ENCODE data around the gene DYRK1A.
"Not testable (repeated sequence)": the region's sequence is repeated elsewhere in the genome, so short reads cannot be mapped to it uniquely, and the experiment has no call there.

The DYRK1A gene

DNA sequence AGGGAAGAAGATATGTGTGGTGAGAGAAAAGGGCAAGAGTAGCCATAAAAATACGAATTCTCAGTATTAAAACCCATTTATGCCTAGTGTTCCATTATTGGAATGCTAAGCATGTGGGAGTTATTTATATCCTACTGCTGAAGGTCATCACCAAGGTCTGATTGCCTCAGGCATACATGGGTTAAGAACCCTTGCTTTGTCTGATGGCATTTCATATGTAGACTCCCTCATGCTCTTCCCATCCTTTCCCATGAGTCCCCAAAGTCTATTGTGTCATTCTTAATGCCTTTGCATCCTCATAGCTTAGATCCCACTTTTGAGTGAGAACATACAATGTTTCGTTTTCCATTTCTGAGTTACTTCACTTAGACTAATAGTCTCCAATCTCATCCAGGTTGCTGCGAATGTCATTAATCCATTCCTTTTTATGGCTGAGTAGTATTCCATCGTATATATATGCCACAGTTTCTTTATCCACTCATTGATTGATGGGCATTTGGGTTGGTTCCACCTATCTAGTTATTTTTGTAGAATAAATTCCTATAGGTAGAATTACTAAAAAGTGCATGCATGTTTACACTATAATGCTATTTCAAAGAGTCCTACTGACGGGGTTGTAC lies 172.5 kb downstream of the DYRK1A start:
- peaks cover 5% of the 10 kb centered on the region for H3K36me3 Mint-ChIP-seq (ENCODE audit: insufficient read depth)
- ATAC-seq (replicated peaks; ENCODE audit: extremely low read depth, poor library complexity, severe bottlenecking) (no peak), DNase-seq (ENCODE audit: low spot score in 2 of 2) (no peak)
- no peak overlapping the region for H3K27ac Mint-ChIP-seq (ENCODE audit: low read depth)
- H3K27me3 Mint-ChIP-seq, result peaks cover 75% of the 10 kb centered on the region
- H3K9me3 Mint-ChIP-seq, result peaks cover 19% of the 10 kb centered on the region
- H3K4me1 Mint-ChIP-seq, result no peaks in the 10 kb centered on the region
- no peak overlapping the region for H3K4me3 Mint-ChIP-seq

DNA sequence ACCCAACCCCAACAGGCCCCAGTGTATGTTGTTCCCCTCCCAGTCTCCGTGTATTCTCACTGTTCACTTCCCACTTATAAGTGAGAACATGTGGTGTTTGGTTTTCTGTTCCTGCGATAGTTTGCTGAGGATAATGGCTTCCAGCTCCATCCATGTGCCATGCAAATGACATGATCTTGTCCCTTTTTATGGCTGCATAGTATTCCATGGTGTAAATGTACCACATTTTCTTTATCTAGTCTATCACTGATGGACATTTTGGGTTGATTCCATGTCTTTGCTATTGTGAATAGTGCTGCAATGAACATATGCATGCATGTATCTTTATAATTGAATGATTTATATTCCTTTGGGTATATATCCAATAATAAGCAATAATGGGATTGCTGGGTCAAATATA lies 174.6 kb downstream of the DYRK1A start:
- peaks cover 19% of the 10 kb centered on the region for H3K9me3 Mint-ChIP-seq
- not testable (repeated sequence) for ATAC-seq (replicated peaks; ENCODE audit: extremely low read depth, poor library complexity, severe bottlenecking); H3K36me3 Mint-ChIP-seq (ENCODE audit: insufficient read depth); H3K4me3 Mint-ChIP-seq; H3K27ac Mint-ChIP-seq (ENCODE audit: low read depth); DNase-seq (ENCODE audit: low spot score in 2 of 2); H3K4me1 Mint-ChIP-seq
- peaks cover 60% of the 10 kb centered on the region for H3K27me3 Mint-ChIP-seq

DNA sequence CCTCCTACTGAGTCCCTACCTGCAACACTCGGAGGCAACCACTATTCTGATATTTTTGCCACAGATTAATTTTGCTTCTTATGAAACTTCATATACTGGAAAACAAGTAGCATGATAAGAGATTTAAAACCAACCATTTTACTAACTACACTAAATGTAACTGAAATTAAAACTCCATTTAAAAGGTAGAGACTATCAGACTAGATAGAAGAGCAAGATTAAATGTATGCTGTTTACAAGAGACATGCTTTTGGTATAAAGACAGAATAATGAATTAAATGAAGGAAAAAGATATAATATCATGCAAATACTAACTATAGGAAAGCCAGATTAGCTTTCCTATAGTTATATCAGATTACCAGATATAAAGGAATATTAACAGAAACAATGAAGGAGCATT lies 175.9 kb downstream of the DYRK1A start:
- Mint-ChIP-seq H3K27ac (ENCODE audit: low read depth) (no peak overlapping the region), H3K27me3 (peaks cover 61% of the 10 kb centered on the region), H3K4me1 (peaks cover 8% of the 10 kb centered on the region), H3K9me3 (peaks cover 13% of the 10 kb centered on the region), H3K36me3 (ENCODE audit: insufficient read depth) (no peaks in the 10 kb centered on the region), H3K4me3 (no peak overlapping the region)
- ATAC-seq (replicated peaks; ENCODE audit: extremely low read depth, poor library complexity, severe bottlenecking), result no peak
- DNase-seq (ENCODE audit: low spot score in 2 of 2), result no peak

DNA sequence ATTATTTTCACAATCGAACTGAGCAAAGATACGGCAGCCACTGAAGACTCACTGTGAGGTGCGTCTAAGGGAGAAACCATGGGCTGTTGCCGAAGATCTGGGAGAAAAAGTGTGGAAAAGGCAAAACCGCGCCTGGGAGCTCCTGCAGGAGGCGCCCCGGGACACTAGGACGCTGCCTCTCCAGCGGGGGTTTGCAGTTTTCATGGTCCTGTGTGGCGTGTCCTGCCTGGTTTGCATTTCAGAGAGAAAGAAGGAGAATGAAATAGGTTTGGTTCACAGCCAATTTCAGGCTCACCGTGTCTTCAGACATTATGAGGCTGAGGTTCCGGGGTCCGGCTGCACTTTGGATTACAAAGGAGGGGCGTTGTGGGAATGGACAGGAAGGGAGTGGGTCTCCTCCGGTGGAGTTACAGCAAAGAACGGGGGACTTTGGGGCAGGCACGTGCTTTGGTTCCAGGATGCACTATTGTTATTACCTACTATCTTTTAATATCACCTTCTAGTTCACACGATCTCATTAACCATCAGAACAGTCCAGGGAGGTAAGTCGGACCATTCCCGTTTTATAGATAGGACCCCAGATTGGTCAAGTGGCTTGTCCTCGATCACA lies 179.8 kb downstream of the DYRK1A start:
- H3K27ac Mint-ChIP-seq (ENCODE audit: low read depth), result no peak overlapping the region

DNA sequence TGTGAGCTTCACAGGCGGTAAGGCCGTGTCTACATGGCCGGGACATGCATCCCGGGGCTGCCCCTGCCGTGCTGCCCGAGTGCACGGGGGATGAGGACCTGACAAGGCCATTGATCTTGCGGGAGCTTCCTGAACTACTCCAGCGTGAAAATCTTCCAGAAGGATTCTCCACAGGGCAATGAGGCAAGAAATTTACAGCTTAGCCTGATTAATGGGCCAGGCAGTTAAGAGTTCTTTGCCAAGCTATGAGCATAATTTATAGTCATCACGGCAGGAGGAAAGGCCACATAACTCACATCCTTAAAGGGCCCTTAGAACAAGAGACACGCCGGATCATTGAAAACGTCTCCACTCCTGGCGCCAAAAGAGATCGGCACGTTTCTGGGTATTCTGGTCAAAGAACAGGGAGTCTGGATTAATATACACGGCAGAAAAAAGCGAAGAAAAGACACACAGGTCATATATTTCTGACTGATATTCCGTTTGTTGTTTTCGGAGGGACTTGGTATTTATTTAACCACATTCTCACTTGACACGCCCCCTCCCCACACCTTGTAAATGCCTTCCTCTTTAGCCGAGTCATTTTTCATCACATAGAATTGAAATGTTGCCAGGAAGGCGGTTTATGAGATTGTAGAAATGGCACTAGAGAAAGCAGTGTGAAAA lies 180.5 kb downstream of the DYRK1A start:
- ATAC-seq (replicated peaks; ENCODE audit: extremely low read depth, poor library complexity, severe bottlenecking), result no peak
- Mint-ChIP-seq H3K27ac (ENCODE audit: low read depth) (no peak overlapping the region), H3K9me3 (peaks cover 7% of the 10 kb centered on the region), H3K4me1 (peaks cover 8% of the 10 kb centered on the region), H3K27me3 (peaks cover 35% of the 10 kb centered on the region), H3K36me3 (ENCODE audit: insufficient read depth) (no peaks in the 10 kb centered on the region), H3K4me3 (no peak overlapping the region)
- DNase-seq (ENCODE audit: low spot score in 2 of 2), result no peak

More for the DNA sequence above, 179.8 kb downstream of the DYRK1A start:
- Mint-ChIP-seq H3K36me3 (ENCODE audit: insufficient read depth) (no peaks in the 10 kb centered on the region), H3K4me3 (no peak overlapping the region), H3K4me1 (peaks cover 8% of the 10 kb centered on the region), H3K27me3 (peaks cover 40% of the 10 kb centered on the region), H3K9me3 (peaks cover 13% of the 10 kb centered on the region)
- DNase-seq (ENCODE audit: low spot score in 2 of 2) (no peak), ATAC-seq (replicated peaks; ENCODE audit: extremely low read depth, poor library complexity, severe bottlenecking) (no peak)

DNA sequence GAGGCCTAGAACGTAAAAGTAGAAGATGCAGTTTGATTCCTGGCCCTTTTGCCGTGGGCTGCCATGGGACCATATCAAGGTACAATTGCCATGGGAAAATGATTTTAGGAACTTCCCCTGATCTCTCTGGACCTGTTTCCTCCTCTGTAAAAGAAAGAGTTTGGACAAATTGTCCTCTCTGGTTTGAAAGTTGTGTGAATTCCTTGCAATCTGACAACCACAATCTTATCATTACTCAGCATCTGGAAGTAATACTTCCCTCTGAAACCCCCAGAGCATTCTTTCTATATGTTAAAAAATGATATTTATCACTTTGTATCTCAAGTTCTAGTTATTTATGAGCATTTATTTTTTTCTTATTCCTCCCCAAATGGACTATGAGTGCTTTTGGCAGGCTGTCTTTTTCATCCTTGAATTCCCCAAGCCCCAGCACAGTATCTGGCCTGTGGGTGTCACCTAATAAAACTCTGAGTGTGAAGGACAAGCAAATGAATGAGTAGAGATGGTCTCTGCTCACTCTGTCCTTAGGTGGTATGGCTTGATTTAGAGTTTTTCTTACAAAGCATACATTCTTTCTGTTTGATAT lies 181.1 kb downstream of the DYRK1A start:
- H3K27ac Mint-ChIP-seq (ENCODE audit: low read depth), result no peak overlapping the region
- DNase-seq (ENCODE audit: low spot score in 2 of 2) (no peak), ATAC-seq (replicated peaks; ENCODE audit: extremely low read depth, poor library complexity, severe bottlenecking) (no peak)
- H3K9me3 Mint-ChIP-seq, result peaks cover under 1% of the 10 kb centered on the region
- H3K27me3 Mint-ChIP-seq, result peaks cover 35% of the 10 kb centered on the region
- H3K36me3 Mint-ChIP-seq (ENCODE audit: insufficient read depth), result no peaks in the 10 kb centered on the region
- no peak overlapping the region for H3K4me3 Mint-ChIP-seq
- peaks cover 8% of the 10 kb centered on the region for H3K4me1 Mint-ChIP-seq

DNA sequence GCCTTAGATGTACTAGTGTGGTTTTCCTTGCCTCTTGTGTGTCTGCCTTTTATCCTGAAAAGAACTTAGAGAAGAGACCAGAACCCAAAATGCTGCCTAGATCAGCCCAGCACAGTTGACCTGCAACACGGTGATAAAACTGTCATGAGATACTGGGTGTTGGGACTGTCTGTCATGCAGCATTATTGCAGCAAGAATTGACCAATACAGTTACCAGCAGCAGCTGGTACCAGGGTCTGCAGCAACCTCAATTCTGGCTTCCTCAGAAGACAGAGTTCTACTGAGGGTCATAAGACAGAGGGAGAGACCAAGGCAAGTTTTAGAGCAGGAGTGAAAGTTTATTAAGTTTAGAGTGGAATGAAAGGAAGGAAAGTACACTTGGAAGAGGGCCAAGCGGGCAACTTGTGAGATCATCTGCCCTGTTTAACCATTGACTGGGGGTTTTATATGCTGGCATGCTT lies 182.0 kb downstream of the DYRK1A start:
- H3K4me1 Mint-ChIP-seq, result peaks cover 8% of the 10 kb centered on the region
- no peaks in the 10 kb centered on the region for H3K36me3 Mint-ChIP-seq (ENCODE audit: insufficient read depth)
- DNase-seq (ENCODE audit: low spot score in 2 of 2) (no peak), ATAC-seq (replicated peaks; ENCODE audit: extremely low read depth, poor library complexity, severe bottlenecking) (no peak)
- peaks cover 36% of the 10 kb centered on the region for H3K27me3 Mint-ChIP-seq
- no peaks in the 10 kb centered on the region for H3K9me3 Mint-ChIP-seq
- no peak overlapping the region for H3K27ac Mint-ChIP-seq (ENCODE audit: low read depth)
- no peak overlapping the region for H3K4me3 Mint-ChIP-seq

DNA sequence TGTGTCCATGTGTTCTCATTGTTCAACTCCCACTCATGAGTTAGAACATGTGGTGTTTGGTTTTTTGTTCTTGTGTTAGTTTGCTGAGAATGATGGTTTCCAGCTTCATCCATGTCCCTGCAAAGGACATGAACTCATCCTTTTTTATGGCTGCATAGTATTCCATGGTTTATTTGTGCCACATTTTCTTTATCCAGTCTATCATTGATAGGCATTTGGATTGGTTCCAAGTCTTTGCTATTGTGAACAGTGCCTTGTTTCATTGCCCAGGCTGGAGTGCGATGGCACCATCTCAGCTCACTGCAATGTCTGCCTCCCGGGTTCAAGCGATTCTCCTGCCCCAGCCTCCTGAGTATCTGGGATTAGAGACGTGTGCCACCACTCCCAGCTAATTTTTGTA lies 183.2 kb downstream of the DYRK1A start:
- H3K4me3 Mint-ChIP-seq; ATAC-seq (replicated peaks; ENCODE audit: extremely low read depth, poor library complexity, severe bottlenecking); H3K27ac Mint-ChIP-seq (ENCODE audit: low read depth); H3K36me3 Mint-ChIP-seq (ENCODE audit: insufficient read depth); H3K9me3 Mint-ChIP-seq; H3K4me1 Mint-ChIP-seq; DNase-seq (ENCODE audit: low spot score in 2 of 2): not testable (repeated sequence)
- peaks cover 42% of the 10 kb centered on the region for H3K27me3 Mint-ChIP-seq

DNA sequence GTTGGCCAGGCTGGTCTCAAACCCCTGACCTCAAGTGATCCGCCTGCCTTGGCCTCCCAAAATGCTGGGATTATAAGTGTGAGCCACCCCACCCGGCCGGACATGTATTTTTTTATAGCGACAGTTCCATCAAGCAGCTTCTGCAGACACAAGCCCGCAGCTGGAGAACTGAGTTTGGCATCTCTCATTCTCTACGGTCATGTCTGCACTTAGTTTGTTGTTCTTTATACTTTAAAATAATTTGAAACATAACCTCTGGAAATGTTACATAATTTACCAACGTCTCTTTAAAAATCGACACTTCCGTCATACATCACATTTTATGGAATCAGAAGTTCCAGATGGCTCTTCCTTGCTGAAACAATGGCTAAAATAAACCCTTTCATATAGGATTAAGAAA lies 183.6 kb downstream of the DYRK1A start:
- Mint-ChIP-seq H3K27ac (ENCODE audit: low read depth) (no peak overlapping the region), H3K9me3 (no peaks in the 10 kb centered on the region), H3K4me3 (no peak overlapping the region), H3K4me1 (peaks cover 8% of the 10 kb centered on the region), H3K36me3 (ENCODE audit: insufficient read depth) (no peaks in the 10 kb centered on the region), H3K27me3 (peaks cover 46% of the 10 kb centered on the region)
- DNase-seq (ENCODE audit: low spot score in 2 of 2), result no peak
- no peak for ATAC-seq (replicated peaks; ENCODE audit: extremely low read depth, poor library complexity, severe bottlenecking)

DNA sequence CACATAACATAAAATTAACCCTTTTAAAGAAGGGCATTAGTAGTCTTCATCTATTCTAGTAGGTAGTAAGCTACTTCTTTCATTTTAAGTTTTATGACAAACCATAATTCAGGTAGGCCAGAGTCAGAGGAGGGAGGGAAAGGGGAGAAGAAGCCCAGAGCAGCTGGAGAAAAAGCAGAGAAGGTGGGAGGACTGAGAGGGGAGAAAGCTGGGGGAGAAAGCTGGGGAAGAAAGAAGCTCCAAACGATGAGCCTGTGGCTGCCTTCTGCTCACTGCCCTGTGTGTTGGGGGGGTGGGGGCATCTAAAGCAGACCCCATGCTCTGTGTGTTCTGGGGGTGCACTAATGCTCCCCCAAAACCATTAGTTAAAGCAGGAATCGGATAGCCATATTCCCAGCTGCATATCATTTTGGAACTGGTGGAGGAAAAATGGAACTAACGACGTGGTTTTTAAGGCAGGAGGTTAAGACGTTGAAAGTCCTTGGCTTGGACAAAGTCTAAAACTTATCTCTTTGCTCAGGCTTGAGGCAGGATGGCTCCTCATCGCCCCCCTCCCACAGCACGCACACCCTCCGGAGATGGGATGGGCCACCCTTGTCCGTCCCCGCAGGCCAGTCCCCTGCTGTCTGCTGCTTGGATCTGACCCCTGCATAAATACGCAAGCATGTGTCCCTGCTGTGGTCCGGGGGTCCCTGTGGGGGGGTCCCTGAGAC lies 184.2 kb downstream of the DYRK1A start:
- Mint-ChIP-seq H3K9me3 (no peaks in the 10 kb centered on the region), H3K27me3 (peaks cover 51% of the 10 kb centered on the region), H3K4me3 (no peak overlapping the region), H3K27ac (ENCODE audit: low read depth) (no peak overlapping the region), H3K36me3 (ENCODE audit: insufficient read depth) (no peaks in the 10 kb centered on the region), H3K4me1 (peaks cover 8% of the 10 kb centered on the region)
- ATAC-seq (replicated peaks; ENCODE audit: extremely low read depth, poor library complexity, severe bottlenecking) (no peak), DNase-seq (ENCODE audit: low spot score in 2 of 2) (no peak)

DNA sequence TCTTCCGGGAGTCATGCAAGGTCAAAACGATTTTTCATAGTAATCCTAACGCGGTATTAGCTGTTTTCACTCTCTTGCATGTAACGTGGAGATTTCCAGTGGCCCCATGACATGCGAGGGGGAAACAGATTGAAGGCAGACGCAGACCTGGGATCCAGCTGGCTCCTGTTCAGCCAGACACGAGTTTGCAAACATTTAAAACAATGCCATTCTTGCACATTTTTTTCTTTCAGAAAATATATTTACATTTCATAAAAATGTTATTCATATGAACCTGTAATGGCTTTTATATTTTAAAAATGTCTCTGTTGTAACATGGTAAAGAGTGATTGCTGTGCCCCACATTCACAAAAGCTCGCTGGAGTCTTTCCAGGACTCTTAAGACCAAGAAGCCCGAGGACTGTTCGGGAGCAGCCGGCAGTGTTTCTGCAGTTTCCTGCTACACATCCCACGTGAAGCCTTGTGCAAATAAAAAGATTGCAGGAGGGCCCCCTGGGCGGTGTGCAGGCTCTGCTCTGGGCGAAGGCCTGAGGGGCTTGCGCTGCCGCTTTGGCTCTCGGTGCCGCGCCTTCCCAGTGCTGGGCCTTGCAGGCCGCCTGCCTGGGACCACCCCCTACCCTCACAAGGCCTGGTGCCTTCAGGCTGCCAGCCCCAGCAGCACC lies 184.9 kb downstream of the DYRK1A start:
- H3K27ac Mint-ChIP-seq (ENCODE audit: low read depth), result no peak overlapping the region
- no peak for ATAC-seq (replicated peaks; ENCODE audit: extremely low read depth, poor library complexity, severe bottlenecking)
- DNase-seq (ENCODE audit: low spot score in 2 of 2), result no peak
- peaks cover 8% of the 10 kb centered on the region for H3K4me1 Mint-ChIP-seq
- no peaks in the 10 kb centered on the region for H3K36me3 Mint-ChIP-seq (ENCODE audit: insufficient read depth)
- no peaks in the 10 kb centered on the region for H3K9me3 Mint-ChIP-seq
- H3K27me3 Mint-ChIP-seq, result peaks cover 51% of the 10 kb centered on the region
- no peak overlapping the region for H3K4me3 Mint-ChIP-seq

DNA sequence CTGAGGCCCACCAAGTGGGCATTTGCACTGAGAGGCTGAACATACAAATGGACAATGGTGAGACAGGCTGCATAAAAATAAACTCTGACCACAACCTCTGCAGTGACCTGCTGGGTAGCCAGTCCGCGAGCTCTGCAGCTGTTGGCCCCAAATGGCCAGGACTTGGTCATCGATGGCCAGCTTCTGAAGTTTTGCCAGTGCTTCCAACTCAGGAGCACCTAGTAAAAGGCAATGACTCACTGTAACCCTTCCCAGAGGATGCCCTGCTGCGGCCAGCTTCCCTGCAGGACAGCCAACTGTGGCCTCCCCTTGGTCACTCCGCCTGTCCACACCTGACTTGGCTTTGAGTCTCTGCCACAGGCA lies 185.4 kb downstream of the DYRK1A start:
- Mint-ChIP-seq H3K4me3 (no peak overlapping the region), H3K9me3 (no peaks in the 10 kb centered on the region), H3K36me3 (ENCODE audit: insufficient read depth) (no peaks in the 10 kb centered on the region), H3K27ac (ENCODE audit: low read depth) (no peak overlapping the region), H3K4me1 (peaks cover 5% of the 10 kb centered on the region), H3K27me3 (peaks cover 49% of the 10 kb centered on the region)
- ATAC-seq (replicated peaks; ENCODE audit: extremely low read depth, poor library complexity, severe bottlenecking) (no peak), DNase-seq (ENCODE audit: low spot score in 2 of 2) (no peak)
